ENCODE measurements around the gene ANO3. TPM values are rescaled to one million over a fixed set of nuclear protein-coding genes. Genes with fewer than 3 reads are reported as not detected.

Gene ANO3
- total RNA-seq, 2 donors from 2014 or later, result 0.12 to 0.13 TPM

- no peaks in the 10 kb centered on the region for H3K27me3 ChIP-seq
- H3K36me3 ChIP-seq, result no peaks in the 10 kb centered on the region
- no peaks in the 10 kb centered on the region for H3K4me1 ChIP-seq
- H3K9me3 ChIP-seq, result no peaks in the 10 kb centered on the region
- no peak overlapping the region for H3K27ac ChIP-seq
- no peak overlapping the region for H3K9ac ChIP-seq (ENCODE audit: low read depth in 2 of 2, low read length in 2 of 2)
- no peak for TF ChIP-seq CTCF (IDR thresholded peaks at IDR 0.05)
- intact Hi-C loops (cut with DNase I), result no loop called here
- no peak for DNase-seq
- H3K4me3 ChIP-seq, result no peak overlapping the region
Measured at GRCh38 chr11:26613759-26614158, 281.8 kb downstream of the ANO3 start.

- Histone ChIP-seq H3K9ac (ENCODE audit: low read depth in 2 of 2, low read length in 2 of 2) (no peak overlapping the region), H3K4me1 (no peaks in the 10 kb centered on the region), H3K36me3 (no peaks in the 10 kb centered on the region), H3K27ac (no peak overlapping the region), H3K4me3 (no peak overlapping the region), H3K27me3 (no peaks in the 10 kb centered on the region), H3K9me3 (no peaks in the 10 kb centered on the region)
- no peak for TF ChIP-seq CTCF (IDR thresholded peaks at IDR 0.05)
- intact Hi-C loops (cut with DNase I), result no loop called here
- no peak for DNase-seq
Measured at GRCh38 chr11:26618441-26618840, 286.5 kb downstream of the ANO3 start.

GRCh38 chr11:26620282-26621045 lies 288.5 kb downstream of the ANO3 start:
- intact Hi-C loops (cut with DNase I), result no loop called here
- no peak overlapping the region for H3K9ac ChIP-seq (ENCODE audit: low read depth in 2 of 2, low read length in 2 of 2)
- H3K4me1 ChIP-seq, result no peaks in the 10 kb centered on the region
- H3K4me3 ChIP-seq, result no peak overlapping the region
- no peaks in the 10 kb centered on the region for H3K36me3 ChIP-seq
- no peak overlapping the region for H3K27ac ChIP-seq
- no peaks in the 10 kb centered on the region for H3K9me3 ChIP-seq
- no peaks in the 10 kb centered on the region for H3K27me3 ChIP-seq
- TF ChIP-seq CTCF (IDR thresholded peaks at IDR 0.05), result no peak
- no peak for DNase-seq

GRCh38 chr11:26621132-26621531 lies 289.2 kb downstream of the ANO3 start:
- Histone ChIP-seq H3K27me3 (no peaks in the 10 kb centered on the region), H3K9me3 (no peaks in the 10 kb centered on the region), H3K36me3 (no peaks in the 10 kb centered on the region), H3K27ac (no peak overlapping the region), H3K9ac (ENCODE audit: low read depth in 2 of 2, low read length in 2 of 2) (no peak overlapping the region), H3K4me1 (no peaks in the 10 kb centered on the region), H3K4me3 (no peak overlapping the region)
- intact Hi-C loops (cut with DNase I), result no loop called here
- no peak for DNase-seq
- TF ChIP-seq CTCF (IDR thresholded peaks at IDR 0.05), result no peak

- H3K4me3 ChIP-seq, result no peak overlapping the region
- no peaks in the 10 kb centered on the region for H3K4me1 ChIP-seq
- H3K36me3 ChIP-seq, result no peaks in the 10 kb centered on the region
- DNase-seq, result no peak
- no peaks in the 10 kb centered on the region for H3K27me3 ChIP-seq
- no peak overlapping the region for H3K9ac ChIP-seq (ENCODE audit: low read depth in 2 of 2, low read length in 2 of 2)
- no peak overlapping the region for H3K27ac ChIP-seq
- no peak for TF ChIP-seq CTCF (IDR thresholded peaks at IDR 0.05)
- intact Hi-C loops (cut with DNase I), result no loop called here
- no peaks in the 10 kb centered on the region for H3K9me3 ChIP-seq
Measured at GRCh38 chr11:26622181-26622580, 290.3 kb downstream of the ANO3 start.
